Hypothalamus (tissue), 51 donors: ENCODE data around the gene EHBP1.

Source experiments
- DNase-seq, 51 donors: peaks; one replicate each; lab custom pipeline; 2025; lab: John Stamatoyannopoulos, UW

Gene EHBP1

GRCh38 chr2:62705007-62705829 lies at the start of gene EHBP1:
EHBP1 (plus strand) TSS chr2:62705713; CDS start chr2:62707192, 1,479 bp downstream.
- peak; percentile 62 to 99 (median 96) for DNase-seq

- no peak for DNase-seq
Observed at GRCh38 chr2:62657783-62658182, 47.7 kb upstream of the EHBP1 start.

GRCh38 chr2:62658891-62659290 lies 46.6 kb upstream of the EHBP1 start:
- no peak for DNase-seq

GRCh38 chr2:62660087-62660486 lies 45.4 kb upstream of the EHBP1 start:
- DNase-seq: no peak

- no peak for DNase-seq
Observed at GRCh38 chr2:62660582-62661262, 44.8 kb upstream of the EHBP1 start.

- no peak for DNase-seq
Observed at GRCh38 chr2:62661263-62661635, 44.3 kb upstream of the EHBP1 start.

GRCh38 chr2:62662131-62662530 lies 43.4 kb upstream of the EHBP1 start:
- DNase-seq: no peak

GRCh38 chr2:62662554-62662953 lies 43.0 kb upstream of the EHBP1 start:
- peak in 10 of 51 donors; percentile 1 to 20 (median 14) for DNase-seq

GRCh38 chr2:62663411-62663810 lies 42.1 kb upstream of the EHBP1 start:
- no peak for DNase-seq

GRCh38 chr2:62663920-62664795 lies 41.4 kb upstream of the EHBP1 start:
- no peak for DNase-seq

- no peak for DNase-seq
Observed at GRCh38 chr2:62665446-62665845, 40.1 kb upstream of the EHBP1 start.

GRCh38 chr2:62669180-62669579 lies 36.3 kb upstream of the EHBP1 start:
- no peak for DNase-seq

GRCh38 chr2:62672601-62673000 lies 32.9 kb upstream of the EHBP1 start:
- DNase-seq: no peak

GRCh38 chr2:62675062-62675461 lies 30.5 kb upstream of the EHBP1 start:
- no peak for DNase-seq

- DNase-seq: no peak
Observed at GRCh38 chr2:62685256-62685655, 20.3 kb upstream of the EHBP1 start.

GRCh38 chr2:62686012-62686685 lies 19.4 kb upstream of the EHBP1 start:
- no peak for DNase-seq

GRCh38 chr2:62687636-62688035 lies 17.9 kb upstream of the EHBP1 start:
- no peak for DNase-seq

- no peak for DNase-seq
Observed at GRCh38 chr2:62688771-62689170, 16.7 kb upstream of the EHBP1 start.

- no peak for DNase-seq
Observed at GRCh38 chr2:62691186-62691585, 14.3 kb upstream of the EHBP1 start.

GRCh38 chr2:62692225-62692624 lies 13.3 kb upstream of the EHBP1 start:
- DNase-seq: no peak

- peak in 1 of 51 donors; percentile 2 for DNase-seq
Observed at GRCh38 chr2:62698653-62699052, 6.9 kb upstream of the EHBP1 start.
